ENCODE results near the gene KCNJ16. TPM values are rescaled to one million over a fixed set of nuclear protein-coding genes. Genes with fewer than 3 reads are reported as not detected.

Gene KCNJ16
- total RNA-seq, 2 experiments from 2014 or later = not detected

DNA sequence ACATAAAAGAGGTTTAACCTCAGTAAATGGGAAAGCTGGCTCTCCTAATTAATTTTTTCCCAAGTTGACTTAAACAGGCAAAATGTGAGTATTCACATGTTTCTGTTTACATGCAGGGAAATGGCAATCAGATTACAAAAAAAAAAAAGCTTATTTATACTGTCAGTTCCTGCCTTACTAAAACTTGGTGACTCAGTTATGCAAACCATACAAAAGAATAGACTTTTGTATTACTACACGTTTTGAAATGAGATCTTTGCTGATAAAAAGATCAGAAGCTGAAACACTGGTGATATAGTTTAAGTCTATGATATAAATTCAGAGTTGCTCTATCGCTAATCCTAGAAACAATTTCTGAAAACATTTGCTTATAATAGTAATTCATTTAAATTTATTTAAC is 85.0 kb downstream of the KCNJ16 start:
- no peaks in the 10 kb centered on the region for H3K4me1 Mint-ChIP-seq (ENCODE audit: low read depth)
- peaks cover 18% of the 10 kb centered on the region for H3K27me3 Mint-ChIP-seq
- no peak for ATAC-seq
- no peaks in the 10 kb centered on the region for H3K36me3 Mint-ChIP-seq (ENCODE audit: low read depth)
- no peak overlapping the region for H3K4me3 Mint-ChIP-seq
- H3K9me3 Mint-ChIP-seq = no peaks in the 10 kb centered on the region
- H3K27ac Mint-ChIP-seq = no peak overlapping the region
- TF ChIP-seq, protein P1, sequence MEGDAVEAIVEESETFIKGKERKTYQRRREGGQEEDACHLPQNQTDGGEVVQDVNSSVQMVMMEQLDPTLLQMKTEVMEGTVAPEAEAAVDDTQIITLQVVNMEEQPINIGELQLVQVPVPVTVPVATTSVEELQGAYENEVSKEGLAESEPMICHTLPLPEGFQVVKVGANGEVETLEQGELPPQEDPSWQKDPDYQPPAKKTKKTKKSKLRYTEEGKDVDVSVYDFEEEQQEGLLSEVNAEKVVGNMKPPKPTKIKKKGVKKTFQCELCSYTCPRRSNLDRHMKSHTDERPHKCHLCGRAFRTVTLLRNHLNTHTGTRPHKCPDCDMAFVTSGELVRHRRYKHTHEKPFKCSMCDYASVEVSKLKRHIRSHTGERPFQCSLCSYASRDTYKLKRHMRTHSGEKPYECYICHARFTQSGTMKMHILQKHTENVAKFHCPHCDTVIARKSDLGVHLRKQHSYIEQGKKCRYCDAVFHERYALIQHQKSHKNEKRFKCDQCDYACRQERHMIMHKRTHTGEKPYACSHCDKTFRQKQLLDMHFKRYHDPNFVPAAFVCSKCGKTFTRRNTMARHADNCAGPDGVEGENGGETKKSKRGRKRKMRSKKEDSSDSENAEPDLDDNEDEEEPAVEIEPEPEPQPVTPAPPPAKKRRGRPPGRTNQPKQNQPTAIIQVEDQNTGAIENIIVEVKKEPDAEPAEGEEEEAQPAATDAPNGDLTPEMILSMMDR (IDR thresholded peaks at IDR 0.05) = no peak
- DNase-seq = no peak
- ChIA-PET POLR2A (no interaction called here), CTCF (no interaction called here)
- intact Hi-C loops (cut with micrococcal nuclease) = no loop called here

DNA sequence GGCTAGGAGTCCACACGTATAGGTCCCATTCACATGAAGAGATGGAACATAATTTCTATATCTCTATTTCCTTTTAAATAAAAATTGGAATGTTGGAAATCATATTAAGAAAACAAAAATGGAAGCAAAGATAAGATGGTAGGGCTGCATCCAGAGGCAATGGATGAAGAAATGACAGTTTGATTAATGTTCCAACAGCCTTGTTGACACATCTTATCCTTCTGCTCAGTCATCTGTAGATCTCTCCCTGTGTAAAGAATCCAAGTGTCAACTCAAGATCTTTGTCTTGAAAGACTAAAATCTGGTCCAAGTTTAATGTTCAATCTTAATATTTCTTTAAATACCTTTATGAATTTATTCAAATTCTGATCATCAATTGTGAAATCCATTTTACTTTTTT is 86.5 kb downstream of the KCNJ16 start:
- no peak overlapping the region for H3K27ac Mint-ChIP-seq
- ChIA-PET CTCF (interaction anchor here (0.8 kb wide), 1 partner anchor 554 kb away, joined by 3 read pairs; no protein-coding TSS in a partner anchor), POLR2A (no interaction called here)
- ATAC-seq (no peak), DNase-seq (no peak)
- TF ChIP-seq, protein P1 (IDR thresholded peaks at IDR 0.05) = no peak
- intact Hi-C loops (cut with micrococcal nuclease) = no loop called here
- peaks cover 20% of the 10 kb centered on the region for H3K27me3 Mint-ChIP-seq
- no peaks in the 10 kb centered on the region for H3K9me3 Mint-ChIP-seq
- no peaks in the 10 kb centered on the region for H3K36me3 Mint-ChIP-seq (ENCODE audit: low read depth)
- H3K4me1 Mint-ChIP-seq (ENCODE audit: low read depth) = no peaks in the 10 kb centered on the region
- H3K4me3 Mint-ChIP-seq = no peak overlapping the region

DNA sequence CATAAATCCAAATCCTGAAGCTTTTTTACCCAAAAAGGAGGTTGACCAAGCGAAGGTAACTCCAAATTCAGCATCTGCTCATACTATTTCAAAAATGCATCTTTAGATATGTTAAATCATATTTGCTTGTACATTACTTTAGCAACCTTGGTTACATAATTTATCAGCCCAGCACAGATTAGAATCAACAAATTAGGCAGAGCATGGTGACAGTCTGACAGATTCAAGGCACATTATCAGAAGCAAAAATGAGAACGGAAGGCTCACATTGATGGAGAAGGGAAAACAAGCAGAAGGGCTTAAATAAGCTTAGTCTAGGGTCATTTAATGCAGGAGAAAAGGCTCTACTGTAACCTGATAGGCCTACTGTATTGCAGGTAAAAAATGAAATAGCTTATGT is 90.4 kb downstream of the KCNJ16 start:
- ATAC-seq = no peak
- Mint-ChIP-seq H3K4me1 (ENCODE audit: low read depth) (peaks cover 14% of the 10 kb centered on the region), H3K27me3 (peaks cover 39% of the 10 kb centered on the region), H3K27ac (no peak overlapping the region), H3K9me3 (no peaks in the 10 kb centered on the region), H3K36me3 (ENCODE audit: low read depth) (no peaks in the 10 kb centered on the region), H3K4me3 (no peak overlapping the region)
- TF ChIP-seq, protein P1 (IDR thresholded peaks at IDR 0.05) = no peak
- POLR2A ChIA-PET = no interaction called here
- CTCF ChIA-PET = interaction anchor here (1.4 kb wide), 1 partner anchor 559 kb away, joined by 3 read pairs; no protein-coding TSS in a partner anchor
- DNase-seq = no peak
- intact Hi-C loops (cut with micrococcal nuclease) = no loop called here

DNA sequence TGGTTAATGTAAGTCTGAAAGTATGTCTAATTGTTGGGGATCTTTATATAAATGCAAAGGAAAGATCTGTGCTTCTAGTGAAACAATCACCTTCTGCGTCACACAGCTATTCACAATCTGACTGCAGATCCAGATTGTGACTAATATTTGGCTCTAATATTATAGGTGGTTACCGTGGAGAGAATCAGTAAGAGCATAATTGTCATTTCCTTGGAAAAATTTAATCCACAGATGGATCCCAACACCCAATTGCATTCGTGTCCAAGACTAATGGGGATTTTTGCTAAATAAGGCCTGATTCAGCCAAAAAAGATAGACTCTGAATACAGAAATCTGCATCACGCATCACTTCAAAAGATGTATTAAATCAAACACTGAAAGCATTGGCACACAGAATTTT is 91.6 kb downstream of the KCNJ16 start:
- peaks cover 46% of the 10 kb centered on the region for H3K27me3 Mint-ChIP-seq
- H3K4me1 Mint-ChIP-seq (ENCODE audit: low read depth) = peaks cover 14% of the 10 kb centered on the region
- DNase-seq (no peak), ATAC-seq (no peak)
- H3K36me3 Mint-ChIP-seq (ENCODE audit: low read depth) = no peaks in the 10 kb centered on the region
- H3K4me3 Mint-ChIP-seq = no peak overlapping the region
- TF ChIP-seq, protein P1 (IDR thresholded peaks at IDR 0.05) = no peak
- POLR2A ChIA-PET = no interaction called here
- CTCF ChIA-PET = interaction anchor here (1.0 to 1.4 kb wide), 2 partner anchors 560 kb away, joined by 3 read pairs; no protein-coding TSS in a partner anchor
- H3K27ac Mint-ChIP-seq = no peak overlapping the region
- intact Hi-C loops (cut with micrococcal nuclease) = no loop called here
- H3K9me3 Mint-ChIP-seq = no peaks in the 10 kb centered on the region

DNA sequence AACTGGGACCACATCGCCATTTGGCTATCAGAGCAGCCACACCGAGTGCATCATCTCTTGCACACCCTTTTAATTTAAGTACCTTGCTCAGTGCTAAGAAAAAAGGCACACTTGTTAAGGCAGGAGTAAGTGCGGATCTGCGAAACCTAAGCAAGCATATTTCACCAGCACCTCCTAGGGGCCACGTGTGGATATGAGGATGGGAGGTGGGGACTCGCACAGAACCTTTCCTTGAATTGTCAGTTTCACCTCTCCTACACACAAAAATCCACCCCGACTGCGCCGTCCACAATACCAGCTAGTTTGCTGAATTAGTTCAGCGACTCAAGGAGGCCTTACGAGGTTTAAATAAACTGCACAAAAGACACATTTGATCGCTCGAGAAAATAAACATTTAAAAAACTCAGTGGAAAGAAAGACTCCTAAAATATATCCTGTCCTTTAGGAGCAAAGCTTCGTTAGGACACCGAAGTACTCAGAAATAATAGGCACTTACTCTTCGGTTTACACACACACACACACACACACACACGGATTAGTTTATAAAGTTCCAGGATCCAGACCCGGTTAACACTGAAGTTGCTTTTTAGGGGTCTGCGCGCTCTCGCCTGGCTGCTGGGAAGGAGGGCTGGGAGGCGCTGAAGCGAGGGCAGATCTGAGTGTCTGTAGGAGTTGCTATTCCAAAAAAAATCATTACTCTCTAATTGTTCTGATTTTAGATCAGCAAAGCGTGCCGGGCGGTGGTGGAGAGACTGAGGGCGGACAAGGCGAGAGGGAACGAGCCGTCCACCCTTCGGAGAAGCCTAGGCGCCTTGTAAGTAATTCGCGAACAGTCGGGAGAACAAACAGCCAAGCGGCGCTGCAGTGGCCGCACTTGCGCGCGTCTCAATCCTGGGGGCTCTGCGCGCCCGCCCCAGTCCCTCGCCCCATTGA is 93.3 kb downstream of the KCNJ16 start:
- Mint-ChIP-seq H3K27ac (no peak overlapping the region), H3K4me1 (ENCODE audit: low read depth) (peaks cover 14% of the 10 kb centered on the region), H3K4me3 (peak overlapping the region; percentile 59), H3K27me3 (peaks cover 55% of the 10 kb centered on the region), H3K9me3 (no peaks in the 10 kb centered on the region), H3K36me3 (ENCODE audit: low read depth) (no peaks in the 10 kb centered on the region)
- intact Hi-C loops (cut with micrococcal nuclease) = no loop called here
- ATAC-seq (no peak), DNase-seq (peak; percentile 41)
- TF ChIP-seq, protein P1 (IDR thresholded peaks at IDR 0.05) = peak; percentile 15
- CTCF ChIA-PET = interaction anchor here (1.0 kb wide), 2 partner anchors 11 to 13 kb away, joined by 3 read pairs; no protein-coding TSS in a partner anchor
- POLR2A ChIA-PET = interaction anchor here (0.7 kb wide), 1 partner anchor 364 kb away, joined by 3 read pairs; no protein-coding TSS in a partner anchor
